ENCODE data around the gene TMEM69.
A peak's percentile ranks its signal among the peaks of the same experiment; 100 is the strongest.
"Not testable (repeated sequence)": the region's sequence is repeated elsewhere in the genome, so short reads cannot be mapped to it uniquely, and the experiment has no call there.

The TMEM69 gene

GRCh38 chr1:45716700-45717099 lies 28.7 kb downstream of the TMEM69 start:
- TF ChIP-seq CTCF (IDR thresholded peaks at IDR 0.05; ENCODE audit: control insufficient read depth, extremely low read depth, insufficient read depth), result no peak
- no peak overlapping the region for H3K4me3 ChIP-seq (ENCODE audit: low read depth, low read length)
- no peak for DNase-seq (ENCODE audit: low read depth)

GRCh38 chr1:45717386-45717785 lies 29.4 kb downstream of the TMEM69 start:
- DNase-seq (ENCODE audit: low read depth); H3K4me3 ChIP-seq (ENCODE audit: low read depth, low read length): not testable (repeated sequence)

GRCh38 chr1:45718289-45718688 lies 30.3 kb downstream of the TMEM69 start:
- no peak for DNase-seq (ENCODE audit: low read depth)

GRCh38 chr1:45721207-45721606 lies 33.2 kb downstream of the TMEM69 start:
- no peak overlapping the region for H3K4me3 ChIP-seq (ENCODE audit: low read depth, low read length)
- no peak for DNase-seq (ENCODE audit: low read depth)
- no peak for TF ChIP-seq CTCF (IDR thresholded peaks at IDR 0.05; ENCODE audit: control insufficient read depth, extremely low read depth, insufficient read depth)

More at GRCh38 chr1:45718289-45718688, 30.3 kb downstream of the TMEM69 start:
- TF ChIP-seq CTCF (IDR thresholded peaks at IDR 0.05; ENCODE audit: control insufficient read depth, extremely low read depth, insufficient read depth), result no peak
- H3K4me3 ChIP-seq (ENCODE audit: low read depth, low read length), result no peak overlapping the region

- no peak for TF ChIP-seq CTCF (IDR thresholded peaks at IDR 0.05; ENCODE audit: control insufficient read depth, extremely low read depth, insufficient read depth)
- H3K4me3 ChIP-seq (ENCODE audit: low read depth, low read length), result no peak overlapping the region
- DNase-seq (ENCODE audit: low read depth), result no peak
These were observed 34.8 kb downstream of the TMEM69 start for GRCh38 chr1:45722809-45723208.

- no peak for TF ChIP-seq CTCF (IDR thresholded peaks at IDR 0.05; ENCODE audit: control insufficient read depth, extremely low read depth, insufficient read depth)
- DNase-seq (ENCODE audit: low read depth), result no peak
- H3K4me3 ChIP-seq (ENCODE audit: low read depth, low read length), result no peak overlapping the region
These were observed 35.4 kb downstream of the TMEM69 start for GRCh38 chr1:45723248-45723930.

GRCh38 chr1:45726007-45726406 lies 38.0 kb downstream of the TMEM69 start:
- not testable (repeated sequence) for DNase-seq (ENCODE audit: low read depth); H3K4me3 ChIP-seq (ENCODE audit: low read depth, low read length)

- no peak overlapping the region for H3K4me3 ChIP-seq (ENCODE audit: low read depth, low read length)
- peak; percentile 91 for DNase-seq (ENCODE audit: low read depth)
- no peak for TF ChIP-seq CTCF (IDR thresholded peaks at IDR 0.05; ENCODE audit: control insufficient read depth, extremely low read depth, insufficient read depth)
These were observed 42.2 kb downstream of the TMEM69 start for GRCh38 chr1:45730075-45730779.

Measured in LNCaP clone FGC (cell line).